HG03025 (cell line): ENCODE measurements around the gene PNPLA5.

ENCODE experiments used
- ATAC-seq: cut with Tn5 transposase; IDR thresholded peaks from one replicate; pipeline ENCODE4 v1.9.1; 2021; ENCODE audit warnings: mild to moderate bottlenecking, moderate library complexity; ENCODE audit not compliant: unreplicated experiment, low FRiP score

Gene PNPLA5

GRCh38 chr22:43843783-43844530 lies 47.9 kb downstream of the PNPLA5 start:
- no peak for ATAC-seq

- no peak for ATAC-seq
These were observed 50.1 kb downstream of the PNPLA5 start for GRCh38 chr22:43841742-43842141.

DNA sequence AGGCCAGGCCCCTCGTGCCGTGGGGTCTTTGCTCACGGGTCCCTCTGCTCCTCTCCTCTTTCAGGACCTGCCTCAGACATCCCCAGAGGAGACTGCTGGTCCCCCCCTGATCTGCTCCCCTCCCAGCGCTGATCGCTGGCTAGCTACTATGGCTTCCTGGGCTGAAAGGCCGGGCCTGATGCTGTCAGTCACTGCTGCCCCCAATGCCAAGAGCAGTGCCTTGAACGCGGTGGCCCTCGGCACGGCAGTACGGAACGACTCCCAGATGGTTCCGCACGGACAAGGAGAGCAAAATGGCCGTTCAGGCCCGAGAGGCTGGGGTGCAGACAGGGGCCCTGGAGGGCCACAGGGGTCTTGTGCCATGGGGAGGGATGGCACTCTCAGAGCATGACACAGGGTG lies 51.0 kb downstream of the PNPLA5 start:
- no peak for ATAC-seq

GRCh38 chr22:43840431-43840830 lies 51.4 kb downstream of the PNPLA5 start:
- ATAC-seq: no peak

DNA sequence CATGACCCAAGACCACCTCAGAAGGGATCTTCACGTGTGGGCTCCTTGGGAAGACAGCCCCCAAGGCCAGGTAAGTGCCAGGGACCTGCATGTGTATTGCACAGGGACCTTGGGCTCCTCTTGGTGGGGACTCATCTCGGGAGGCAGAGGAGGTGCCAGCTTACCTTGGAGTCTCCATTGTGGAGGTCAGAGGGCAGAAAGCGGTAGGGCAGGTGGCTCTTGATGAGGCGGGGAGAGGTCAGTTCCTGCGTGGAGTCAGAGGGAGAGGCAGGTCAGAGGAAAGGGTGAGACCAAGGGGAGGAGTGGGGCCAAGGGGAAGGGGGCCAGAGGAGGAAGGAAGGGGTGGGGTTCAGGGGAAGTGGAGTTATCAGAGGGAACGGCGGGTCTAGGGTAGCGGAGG lies 52.0 kb downstream of the PNPLA5 start:
- ATAC-seq: no peak

- ATAC-seq: no peak
These were observed 53.1 kb downstream of the PNPLA5 start for GRCh38 chr22:43838571-43839307.

GRCh38 chr22:43838161-43838560 lies 53.7 kb downstream of the PNPLA5 start:
- no peak for ATAC-seq

- no peak for ATAC-seq
These were observed 54.1 kb downstream of the PNPLA5 start for GRCh38 chr22:43837666-43838065.

- ATAC-seq: no peak
These were observed 56.1 kb downstream of the PNPLA5 start for GRCh38 chr22:43835736-43836135.

GRCh38 chr22:43835166-43835565 lies 56.6 kb downstream of the PNPLA5 start:
- no peak for ATAC-seq

DNA sequence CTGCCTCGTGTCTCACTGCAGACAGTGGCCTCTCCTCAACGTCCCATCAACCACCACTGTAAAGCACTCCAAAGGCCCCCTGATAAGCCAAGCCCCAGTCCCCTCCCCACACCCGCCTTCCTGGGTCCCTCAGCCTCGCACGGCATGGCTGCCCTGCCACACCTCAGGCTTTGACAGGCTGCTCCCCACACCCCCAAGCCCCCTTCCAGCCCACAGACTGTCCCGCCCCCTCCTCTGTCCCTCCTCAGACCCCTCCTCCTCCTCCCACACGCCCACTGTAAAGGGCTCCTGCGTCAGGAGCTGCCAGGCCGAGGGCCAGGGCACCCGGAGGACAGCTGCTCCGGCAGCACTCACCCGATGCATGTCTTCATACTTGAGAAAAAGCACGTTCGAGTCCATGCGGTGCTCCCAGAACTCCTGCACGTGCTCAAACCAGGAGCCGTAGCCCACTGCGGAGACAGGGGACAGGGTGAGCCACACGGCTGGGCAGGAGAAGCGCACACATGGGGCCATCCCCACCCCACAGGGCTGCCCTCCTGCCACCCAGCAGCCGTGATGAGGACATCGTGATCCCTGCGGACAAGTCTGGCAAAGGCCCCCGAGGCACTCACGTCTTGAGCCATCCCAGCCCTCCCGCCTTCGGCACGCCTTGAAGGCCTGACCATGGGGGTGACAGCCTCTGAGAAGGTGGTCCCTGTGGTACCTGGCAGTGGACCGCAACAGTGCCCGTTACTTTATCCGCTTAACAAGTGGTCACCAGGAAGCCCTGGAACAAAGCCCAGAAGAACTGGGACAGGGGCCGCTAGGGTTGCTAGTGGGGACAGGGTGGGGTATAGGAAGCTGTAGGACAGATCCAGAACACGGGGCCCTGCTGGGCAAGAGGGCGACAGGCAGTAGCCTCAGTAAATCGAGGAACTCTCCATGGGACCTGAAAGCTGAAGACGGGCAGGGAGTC lies 58.2 kb downstream of the PNPLA5 start:
- ATAC-seq: no peak

- ATAC-seq: no peak
These were observed 59.2 kb downstream of the PNPLA5 start for GRCh38 chr22:43832393-43833265.

DNA sequence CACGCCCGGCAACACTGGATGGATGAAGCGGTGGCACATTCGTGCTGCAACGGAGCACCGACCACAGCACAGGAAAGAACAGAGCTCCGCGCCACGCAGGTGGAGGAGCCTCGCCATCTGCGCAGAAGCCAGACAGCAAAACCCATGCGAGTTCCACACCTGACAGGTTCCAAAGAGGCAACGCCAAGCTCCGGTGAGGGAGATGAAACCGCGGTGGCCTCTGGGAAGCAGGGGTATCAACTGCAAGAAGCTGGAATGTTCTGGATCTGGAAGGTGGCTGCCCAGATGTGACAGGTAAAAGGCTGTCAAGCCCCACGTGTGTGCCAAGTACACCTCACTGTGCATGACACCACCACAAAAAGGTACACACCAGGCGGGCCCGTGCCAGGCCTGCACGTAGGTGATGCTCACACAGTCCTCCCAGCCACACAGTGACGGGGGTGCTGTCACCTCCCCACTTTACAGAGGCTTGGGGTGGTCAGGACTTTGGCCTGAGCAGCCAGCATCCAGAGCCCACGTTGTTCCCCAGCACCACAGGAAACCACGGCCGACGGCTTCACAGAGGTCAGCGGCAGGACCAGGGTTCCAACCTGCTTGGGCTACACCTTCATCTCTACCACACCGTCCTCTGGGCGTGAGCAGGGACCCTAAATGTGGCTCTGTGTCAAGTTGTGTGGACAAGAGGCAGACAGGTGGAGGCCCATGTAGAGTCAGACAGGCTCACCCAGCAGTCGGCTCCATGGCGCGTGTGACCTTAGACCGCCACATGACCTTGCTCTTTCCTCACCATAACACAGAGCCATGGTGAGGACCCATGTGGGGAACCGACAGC lies 60.0 kb downstream of the PNPLA5 start:
- no peak for ATAC-seq

- ATAC-seq: no peak
These were observed 60.8 kb downstream of the PNPLA5 start for GRCh38 chr22:43830931-43831560.

DNA sequence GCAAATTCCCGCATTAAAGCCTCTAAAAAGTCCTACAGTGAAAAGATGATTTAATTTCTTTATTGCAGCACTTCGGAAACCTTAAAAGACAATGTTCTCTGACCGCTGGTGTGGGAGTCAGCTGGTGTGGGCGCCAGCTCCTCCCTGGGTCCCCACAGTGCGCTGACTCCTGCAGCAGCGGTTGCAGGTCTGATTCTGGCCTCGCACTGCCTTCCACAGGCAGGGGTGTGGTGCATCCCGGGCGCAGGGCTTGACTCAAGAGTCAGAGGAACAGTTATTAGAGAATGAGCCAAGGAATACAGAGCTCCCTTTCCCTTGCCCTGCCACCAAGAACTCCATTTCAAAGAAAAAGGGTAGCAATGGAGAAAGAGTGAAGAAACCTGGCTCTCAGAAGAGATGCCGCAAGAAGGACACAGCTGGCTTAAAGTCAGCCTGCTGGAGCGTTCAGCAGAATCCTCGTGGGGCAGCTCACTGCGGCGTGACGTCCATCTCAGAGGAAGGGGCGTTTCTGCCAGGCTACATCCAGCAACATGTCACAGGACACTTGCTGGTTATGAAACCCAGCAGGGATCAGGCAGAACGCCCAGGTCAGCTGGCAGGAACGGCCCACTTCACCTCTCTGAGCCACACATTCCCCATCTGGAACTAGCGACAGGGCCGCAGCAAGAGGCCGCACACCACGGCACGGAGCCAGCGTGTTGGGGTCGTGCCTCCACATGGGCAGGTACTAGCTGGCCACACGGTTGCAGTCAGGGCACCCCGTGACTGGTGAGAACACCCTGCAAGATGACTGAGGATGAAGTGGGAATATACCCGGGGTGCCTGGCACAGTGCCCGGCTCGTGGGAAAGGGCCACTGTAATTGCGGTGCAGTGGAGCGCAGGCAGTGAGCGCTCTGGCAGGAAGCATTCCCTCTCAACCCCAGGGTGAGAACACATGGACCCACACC lies 61.6 kb downstream of the PNPLA5 start:
- ATAC-seq: no peak
